GM12891 (cell line): ENCODE measurements around the gene CIB2.

Experiments
- DNase-seq: peaks from one replicate; pipeline ENCODE4 v3.0.0; 2011; ENCODE audit warnings: low spot score; ENCODE audit not compliant: insufficient read length
- FAIRE-seq: peaks from 2 replicates; lab custom pipeline; 2011; peaks lifted over from hg19 to GRCh38; lab: Jason Lieb, UNC
- PAX5 ChIP-seq: IDR thresholded peaks from 2 replicates; pipeline ENCODE4 v1.6.1; 2011; ENCODE audit warnings: low read length, moderate library complexity, mild to moderate bottlenecking; ENCODE audit not compliant: insufficient read depth, severe bottlenecking
- POLR2A ChIP-seq: IDR thresholded peaks from 2 replicates; pipeline ENCODE4 v1.6.1; 2011; ENCODE audit warnings: low read depth, low read length, control low read depth
- POLR2AphosphoS5 ChIP-seq: IDR thresholded peaks from 2 replicates; pipeline ENCODE4 v1.6.1; 2011; ENCODE audit warnings: low read depth, low read length, control low read depth
- POU2F2 ChIP-seq: IDR thresholded peaks from 2 replicates; pipeline ENCODE4 v1.6.1; 2011; ENCODE audit warnings: low read depth, mild to moderate bottlenecking, control low read depth, low read length, moderate library complexity
- SPI1 ChIP-seq: IDR thresholded peaks from 2 replicates; pipeline ENCODE4 v1.6.1; 2011; ENCODE audit warnings: low read depth, low read length, control low read depth
- TAF1 ChIP-seq: IDR thresholded peaks from 2 replicates; pipeline ENCODE4 v1.6.1; 2011; ENCODE audit warnings: low read depth, low read length, control low read depth

The CIB2 gene

DNA sequence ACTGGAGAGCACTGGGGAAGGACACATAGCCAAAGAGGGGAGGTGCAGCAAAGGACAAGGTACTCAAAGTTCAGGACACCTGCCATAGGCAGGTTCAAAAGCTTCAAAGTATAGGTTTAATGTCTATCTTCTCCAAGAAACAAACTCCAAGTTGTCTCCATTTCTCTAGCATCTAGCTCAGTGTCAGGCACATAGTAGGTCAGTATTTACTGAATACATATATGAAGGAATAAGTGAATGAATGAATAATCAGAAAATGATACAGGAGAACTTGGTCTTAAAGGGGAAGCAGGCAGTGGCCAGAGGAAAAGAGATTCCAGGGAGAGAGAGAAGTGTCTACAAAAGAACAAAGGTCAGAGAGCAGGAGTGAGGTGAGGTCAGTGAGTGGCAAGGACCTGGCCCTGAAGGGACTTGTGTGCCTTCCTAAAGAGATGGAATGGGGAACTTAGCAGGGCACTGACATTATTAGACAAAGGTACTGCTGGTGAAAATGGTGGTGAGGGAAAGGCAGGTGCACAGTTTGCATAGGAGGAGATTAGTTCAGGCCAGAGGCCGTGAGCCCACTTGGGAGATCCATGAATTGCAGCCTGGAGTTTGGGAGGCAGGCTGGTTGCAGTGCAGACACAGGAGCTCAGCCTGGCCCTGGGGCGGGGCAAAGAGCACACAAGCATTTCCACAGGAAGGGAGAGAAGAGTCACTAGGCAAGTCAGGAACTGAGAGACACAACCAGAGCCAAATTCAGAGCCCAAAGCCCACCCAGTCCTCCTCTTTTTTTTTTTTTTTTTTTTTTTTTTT, 75.1 kb downstream of the CIB2 start:
- TF ChIP-seq TAF1, result no peak

GRCh38 chr15:78054966-78055365, 76.3 kb downstream of the CIB2 start:
- no peak for DNase-seq
- TF ChIP-seq SPI1 (no peak), POU2F2 (no peak), TAF1 (no peak), POLR2AphosphoS5 (no peak), POLR2A (no peak), PAX5 (no peak)
- FAIRE-seq, result no peak

More for the DNA sequence above, 75.1 kb downstream of the CIB2 start:
- DNase-seq (no peak), FAIRE-seq (peak; percentile 23)
